A673 (cell line): Measurements from ENCODE around the gene CBX2.

Experiments used
- EZH2 ChIP-seq: fragments of 200-600 bp; sonication (generic); IDR thresholded peaks from 2 replicates; pipeline ENCODE4 v1.6.1; 2017; ENCODE audit warnings: borderline replicate concordance, low read depth, mild to moderate bottlenecking, mixed read lengths, antibody characterized with exemption, low read length; ENCODE audit not compliant: poor library complexity, severe bottlenecking
- TF ChIP-seq, protein P1 (sequence below): fragments of 300-800, 200-600 bp; sonication (generic); conservative IDR thresholded peaks from 2 replicates; pipeline ENCODE4 v1.5.1; 2017; ENCODE audit warnings: low read depth, mild to moderate bottlenecking, antibody characterized with exemption, low read length, moderate library complexity, mixed read lengths

DNA sequence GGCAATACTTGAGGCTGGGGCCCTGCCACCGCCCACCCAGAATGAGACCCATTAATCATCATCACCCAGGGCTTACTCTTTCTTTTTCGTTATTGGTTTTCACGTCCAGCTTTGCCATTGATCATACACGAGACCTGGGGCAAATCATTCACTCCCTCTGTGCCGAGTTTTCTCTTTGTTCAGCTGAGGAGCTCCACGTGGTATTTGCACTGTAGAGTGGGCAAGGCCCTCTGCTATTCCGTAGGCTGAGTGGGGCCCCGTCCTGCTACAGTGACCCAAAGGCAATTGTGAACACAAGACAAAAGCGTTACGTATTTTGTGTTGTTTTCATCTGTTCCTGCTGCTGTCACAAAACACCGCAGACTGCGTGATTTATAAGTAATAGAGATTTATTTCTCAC, 23.6 kb upstream of the CBX2 start:
- TF ChIP-seq EZH2, result no peak
- TF ChIP-seq, protein P1, sequence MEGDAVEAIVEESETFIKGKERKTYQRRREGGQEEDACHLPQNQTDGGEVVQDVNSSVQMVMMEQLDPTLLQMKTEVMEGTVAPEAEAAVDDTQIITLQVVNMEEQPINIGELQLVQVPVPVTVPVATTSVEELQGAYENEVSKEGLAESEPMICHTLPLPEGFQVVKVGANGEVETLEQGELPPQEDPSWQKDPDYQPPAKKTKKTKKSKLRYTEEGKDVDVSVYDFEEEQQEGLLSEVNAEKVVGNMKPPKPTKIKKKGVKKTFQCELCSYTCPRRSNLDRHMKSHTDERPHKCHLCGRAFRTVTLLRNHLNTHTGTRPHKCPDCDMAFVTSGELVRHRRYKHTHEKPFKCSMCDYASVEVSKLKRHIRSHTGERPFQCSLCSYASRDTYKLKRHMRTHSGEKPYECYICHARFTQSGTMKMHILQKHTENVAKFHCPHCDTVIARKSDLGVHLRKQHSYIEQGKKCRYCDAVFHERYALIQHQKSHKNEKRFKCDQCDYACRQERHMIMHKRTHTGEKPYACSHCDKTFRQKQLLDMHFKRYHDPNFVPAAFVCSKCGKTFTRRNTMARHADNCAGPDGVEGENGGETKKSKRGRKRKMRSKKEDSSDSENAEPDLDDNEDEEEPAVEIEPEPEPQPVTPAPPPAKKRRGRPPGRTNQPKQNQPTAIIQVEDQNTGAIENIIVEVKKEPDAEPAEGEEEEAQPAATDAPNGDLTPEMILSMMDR, result no peak
